HG02870 (cell line): ENCODE measurements around the gene ZNF426.

Experiments
- ATAC-seq: cut with Tn5 transposase; IDR thresholded peaks from one replicate; pipeline ENCODE4 v1.9.1; 2021; ENCODE audit warnings: mild to moderate bottlenecking, moderate library complexity; ENCODE audit not compliant: unreplicated experiment

ZNF426 gene

GRCh38 chr19:9498183-9498902 is 40.1 kb downstream of the ZNF426 start, which contains the start of gene ZNF560:
Gene ZNF560 (minus strand): TSS chr19:9498616. CDS start chr19:9475313, 23,303 bp downstream.
- ATAC-seq: no peak

- no peak for ATAC-seq
Observed at GRCh38 chr19:9494096-9494495, 44.3 kb downstream of the ZNF426 start.

GRCh38 chr19:9487016-9487415 is 51.4 kb downstream of the ZNF426 start:
- no peak for ATAC-seq

- no peak for ATAC-seq
Observed at GRCh38 chr19:9485140-9485539, 53.3 kb downstream of the ZNF426 start.

- no peak for ATAC-seq
Observed at GRCh38 chr19:9474975-9475374, 63.5 kb downstream of the ZNF426 start.
